ENCODE data around the gene GLB1L2.

Gene GLB1L2

GRCh38 chr11:134407923-134408322, 76.1 kb downstream of the GLB1L2 start:
- DNase-seq, result no peak

GRCh38 chr11:134409552-134410429, 78.0 kb downstream of the GLB1L2 start:
- DNase-seq, result no peak

DNA sequence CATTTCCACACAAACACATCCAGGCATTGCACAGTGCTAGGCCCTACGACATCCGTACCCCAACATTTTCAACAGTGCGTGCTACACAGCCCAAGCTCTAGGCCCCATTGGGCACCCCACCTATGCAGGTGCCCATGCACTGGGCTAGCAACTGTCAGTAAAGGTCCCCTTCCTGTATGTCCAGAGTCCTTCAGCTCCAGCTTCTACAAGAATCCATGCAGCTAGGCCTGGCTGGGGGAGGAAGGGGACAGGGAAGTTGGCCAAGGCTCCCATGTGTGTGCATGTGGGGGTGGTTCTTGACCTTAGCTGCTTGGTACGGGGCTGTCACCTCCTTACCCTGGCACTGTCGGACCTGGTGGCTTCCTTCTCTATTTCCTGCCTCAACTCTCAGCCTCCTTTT, 79.0 kb downstream of the GLB1L2 start:
- no peak for DNase-seq

DNA sequence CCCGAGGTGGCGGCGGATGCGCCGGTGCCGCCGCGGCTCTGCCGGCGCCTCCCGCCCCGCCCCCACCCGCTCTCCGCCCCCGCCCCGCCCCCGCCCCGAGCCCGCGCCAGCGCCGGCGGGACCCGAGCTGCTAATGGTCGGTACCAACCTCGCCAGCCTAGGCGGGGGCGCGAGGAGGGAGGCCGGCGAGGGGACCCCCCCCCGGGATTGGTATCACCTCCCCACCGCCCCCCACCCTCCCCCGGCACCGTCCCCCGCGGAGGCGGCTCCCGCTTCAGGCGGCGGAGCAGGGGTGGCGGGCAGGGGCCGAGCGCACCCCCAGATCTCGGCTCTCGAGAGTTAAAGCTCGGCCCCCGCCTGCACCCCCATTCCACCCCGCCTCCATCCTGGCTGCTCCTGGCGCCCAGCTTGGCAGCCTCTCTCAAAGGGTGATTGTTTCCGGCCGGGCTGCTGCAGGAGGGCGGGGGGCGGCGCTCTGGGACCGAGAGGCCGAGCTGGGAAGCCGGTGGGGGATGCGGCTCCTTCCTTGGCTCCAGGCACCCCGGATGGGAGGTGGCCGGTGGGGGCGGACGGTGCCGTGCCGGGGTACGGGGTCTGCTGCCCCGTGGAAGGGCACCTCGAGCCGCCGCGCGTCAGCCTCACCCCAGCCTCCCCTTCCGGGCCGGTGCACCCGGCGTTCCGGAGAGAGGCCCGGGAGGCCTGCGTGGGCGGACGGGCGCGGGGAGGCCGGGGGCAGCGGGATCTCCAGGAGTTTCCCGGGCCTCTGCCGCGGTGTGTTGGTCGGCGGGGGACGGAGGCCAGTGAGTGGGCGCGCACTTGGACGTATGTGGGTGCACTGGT, 80.6 kb downstream of the GLB1L2 start, which contains the start of gene B3GAT1:
Gene B3GAT1 (minus strand): TSS at position 40 of the 840 bp plus-strand sequence. CDS start 24,583 bp downstream, outside the sequence.
- DNase-seq, result no peak

- no peak for DNase-seq
These were observed 81.4 kb downstream of the GLB1L2 start for GRCh38 chr11:134413043-134413825.

GRCh38 chr11:134413826-134414731, 82.3 kb downstream of the GLB1L2 start:
- no peak for DNase-seq

DNA sequence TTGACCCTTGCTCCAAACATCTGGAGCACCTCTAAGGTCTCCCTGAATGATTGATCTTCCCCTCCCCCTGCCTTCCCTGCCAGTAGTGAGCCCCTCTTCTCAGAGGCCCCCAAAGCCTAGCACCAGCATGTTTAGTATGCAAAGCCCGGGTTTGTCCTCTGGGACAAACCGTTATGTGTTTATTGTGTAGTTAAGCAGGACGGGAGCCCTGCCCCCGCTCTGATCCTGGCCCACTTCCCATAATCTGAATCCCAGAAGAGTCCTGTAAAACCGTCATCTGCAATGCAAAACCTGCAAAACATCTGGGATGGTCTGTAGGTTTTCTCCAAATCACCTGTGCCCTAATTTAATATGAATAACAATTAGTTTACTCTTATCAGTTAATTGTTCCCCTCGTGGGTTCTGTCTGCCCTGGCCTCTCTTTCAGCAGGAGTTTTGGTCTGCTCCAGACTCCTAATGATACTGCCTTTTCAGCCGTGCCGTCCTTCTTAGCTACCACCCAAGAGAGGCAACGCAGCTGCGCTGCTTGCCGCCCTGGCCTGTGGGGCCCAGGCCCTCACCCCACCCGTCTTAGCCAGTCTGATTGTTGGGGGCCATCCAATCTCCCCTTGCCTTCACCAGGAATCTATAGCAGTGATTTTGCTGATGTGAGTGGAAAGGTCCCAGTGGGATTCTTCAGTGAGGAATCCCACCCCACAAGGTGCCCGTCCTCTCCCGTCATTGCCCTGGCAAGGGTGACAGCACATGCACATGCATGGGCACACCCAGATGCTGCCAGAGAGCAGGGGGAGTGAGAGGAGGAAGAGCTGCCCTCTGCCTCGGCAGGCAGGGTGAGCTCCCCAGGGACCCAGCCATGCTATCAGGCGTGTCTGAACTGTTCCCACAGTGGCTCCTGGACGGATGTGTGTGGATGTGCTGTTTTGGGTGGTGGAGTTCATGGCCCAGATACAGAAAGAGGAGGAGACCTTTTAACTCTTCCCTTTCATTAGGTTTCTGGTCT, 83.3 kb downstream of the GLB1L2 start:
- no peak for DNase-seq

GRCh38 chr11:134416726-134417125, 84.9 kb downstream of the GLB1L2 start:
- DNase-seq, result no peak

GRCh38 chr11:134417871-134418840, 86.4 kb downstream of the GLB1L2 start:
- no peak for DNase-seq

GRCh38 chr11:134423106-134423505, 91.3 kb downstream of the GLB1L2 start:
- no peak for DNase-seq

DNA sequence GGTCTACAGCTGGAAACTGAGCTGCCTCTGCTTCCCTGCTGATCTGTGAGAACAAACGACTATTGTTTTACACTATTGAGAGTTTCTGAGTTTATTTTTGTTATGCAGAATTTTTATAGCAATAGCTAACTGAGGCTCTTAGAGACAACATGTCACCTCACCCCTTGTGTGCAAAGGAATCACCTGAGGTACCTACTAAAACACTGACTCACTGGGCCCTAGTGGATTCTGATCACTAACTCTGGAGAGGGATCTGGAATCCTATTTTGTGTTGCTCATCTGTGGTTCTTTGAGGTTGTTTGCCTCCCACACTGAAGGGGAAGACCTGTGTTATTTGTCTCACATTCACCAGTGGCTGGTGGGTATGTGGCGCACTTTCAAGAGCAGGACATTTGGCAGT, 93.6 kb downstream of the GLB1L2 start:
- no peak for DNase-seq

Measured in CD4-positive, alpha-beta T cell treated with Interferon gamma for 1 hour (primary cell).